Measurements from ENCODE around the gene SLC19A3. TPM values are rescaled to one million over a fixed set of nuclear protein-coding genes. Genes with fewer than 3 reads are reported as not detected.

The SLC19A3 gene
- total and polyA plus RNA-seq, 2 donors (not counting 3 experiments of a cell fraction or from before 2014, with no cell fraction given), result 0.01 TPM; not detected in 1

DNA sequence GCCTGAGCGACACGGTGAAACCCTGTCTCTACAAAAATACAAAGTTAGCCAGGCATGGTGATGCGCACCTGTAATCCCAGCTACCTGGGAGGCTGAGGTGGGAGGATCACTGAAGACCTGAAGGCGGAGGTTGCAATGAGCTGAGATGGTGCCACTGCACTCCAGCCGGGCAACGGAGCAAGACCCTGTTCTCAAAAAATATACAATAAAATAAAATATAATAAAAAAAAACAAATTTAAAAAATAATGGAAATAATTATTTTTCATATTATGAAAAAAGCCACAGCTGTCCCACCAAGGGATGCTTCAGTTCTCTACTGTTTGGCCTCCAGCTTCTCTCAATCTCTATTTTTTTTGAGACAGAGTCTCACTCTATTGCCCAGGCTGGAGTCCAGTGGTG is 10.4 kb downstream of the SLC19A3 start:
- no TSS peak for BruUV-seq (replicated peaks)
- Histone ChIP-seq H3K36me3 (ENCODE audit: control insufficient read depth in 2 of 2, extremely low read depth in 1 of 2, insufficient read depth in 2 of 2, low read length in 2 of 2) (no peaks in the 10 kb centered on the region), H4K20me1 (replicated peaks; ENCODE audit: control insufficient read depth, extremely low read depth, insufficient read depth, low read length) (no peaks in the 10 kb centered on the region), H2AFZ (ENCODE audit: low read depth, low read length) (no peak overlapping the region), H3K27me3 (ENCODE audit: control insufficient read depth in 2 of 2, insufficient read depth in 2 of 2, low read length in 2 of 2) (no peaks in the 10 kb centered on the region), H3K4me1 (ENCODE audit: control insufficient read depth, extremely low read depth, insufficient read depth, low read length) (no peaks in the 10 kb centered on the region), H3K79me2 (ENCODE audit: control insufficient read depth, insufficient read depth, low read length) (no peaks in the 10 kb centered on the region), H3K9me3 (replicated peaks; ENCODE audit: control insufficient read depth, insufficient read depth, low read length) (no peaks in the 10 kb centered on the region), H3K9ac (replicated peaks; ENCODE audit: extremely low read depth, insufficient read depth, low read length) (no peak overlapping the region), H3K4me2 (ENCODE audit: insufficient read depth, low read length) (no peak overlapping the region), H3K27ac (ENCODE audit: insufficient read depth, low read depth, low read length) (no peak overlapping the region), H3K9me1 (replicated peaks; ENCODE audit: control insufficient read depth, extremely low read depth, insufficient read depth, low read length) (no peaks in the 10 kb centered on the region), H3K4me3 (replicated peaks in 1 of 3; ENCODE audit: insufficient read depth in 1 of 3, low read depth in 1 of 3, low read length in 3 of 3) (no peak overlapping the region)
- ChIA-PET CTCF (interaction anchor here (1.6 kb wide), 1 partner anchor 10 kb away, joined by 4 read pairs; no protein-coding TSS in a partner anchor), POLR2A (no interaction called here)
- dilution Hi-C loops (cut with MboI; ENCODE audit: extremely low pct_ligation_motif_present, low sequenced_read_pairs) (no loop called here), intact Hi-C loops (cut with micrococcal nuclease) (no loop called here)
- TF ChIP-seq GATA2 (IDR thresholded peaks at IDR 0.05; ENCODE audit: insufficient read depth, insufficient read length, low read depth, low read length), result no peak
- TF ChIP-seq, protein P1, sequence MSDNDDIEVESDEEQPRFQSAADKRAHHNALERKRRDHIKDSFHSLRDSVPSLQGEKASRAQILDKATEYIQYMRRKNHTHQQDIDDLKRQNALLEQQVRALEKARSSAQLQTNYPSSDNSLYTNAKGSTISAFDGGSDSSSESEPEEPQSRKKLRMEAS (IDR thresholded peaks at IDR 0.05; ENCODE audit: insufficient read depth, insufficient read length), result no peak
- TF ChIP-seq, protein P2, sequence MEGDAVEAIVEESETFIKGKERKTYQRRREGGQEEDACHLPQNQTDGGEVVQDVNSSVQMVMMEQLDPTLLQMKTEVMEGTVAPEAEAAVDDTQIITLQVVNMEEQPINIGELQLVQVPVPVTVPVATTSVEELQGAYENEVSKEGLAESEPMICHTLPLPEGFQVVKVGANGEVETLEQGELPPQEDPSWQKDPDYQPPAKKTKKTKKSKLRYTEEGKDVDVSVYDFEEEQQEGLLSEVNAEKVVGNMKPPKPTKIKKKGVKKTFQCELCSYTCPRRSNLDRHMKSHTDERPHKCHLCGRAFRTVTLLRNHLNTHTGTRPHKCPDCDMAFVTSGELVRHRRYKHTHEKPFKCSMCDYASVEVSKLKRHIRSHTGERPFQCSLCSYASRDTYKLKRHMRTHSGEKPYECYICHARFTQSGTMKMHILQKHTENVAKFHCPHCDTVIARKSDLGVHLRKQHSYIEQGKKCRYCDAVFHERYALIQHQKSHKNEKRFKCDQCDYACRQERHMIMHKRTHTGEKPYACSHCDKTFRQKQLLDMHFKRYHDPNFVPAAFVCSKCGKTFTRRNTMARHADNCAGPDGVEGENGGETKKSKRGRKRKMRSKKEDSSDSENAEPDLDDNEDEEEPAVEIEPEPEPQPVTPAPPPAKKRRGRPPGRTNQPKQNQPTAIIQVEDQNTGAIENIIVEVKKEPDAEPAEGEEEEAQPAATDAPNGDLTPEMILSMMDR (IDR thresholded peaks at IDR 0.05; ENCODE audit: extremely low read depth in 1 of 2, insufficient read depth in 1 of 2, low read depth in 1 of 2, low read length in 2 of 2), result no peak
- TF ChIP-seq MYC (IDR thresholded peaks at IDR 0.05; ENCODE audit: low read depth, low read length), result no peak
- no peak for TF ChIP-seq POLR2AphosphoS5 (IDR thresholded peaks at IDR 0.05; ENCODE audit: insufficient read depth, low read depth, low read length)
- no peak for TF ChIP-seq FOS (IDR thresholded peaks at IDR 0.05; ENCODE audit: borderline replicate concordance, insufficient read depth, low read length)
- TF ChIP-seq EZH2 (IDR thresholded peaks at IDR 0.05; ENCODE audit: borderline replicate concordance, low read depth, low read length, severe bottlenecking), result no peak
- no peak for TF ChIP-seq POLR2A (IDR thresholded peaks at IDR 0.05; ENCODE audit: low read depth, low read length)
- TF ChIP-seq JUN (IDR thresholded peaks at IDR 0.05; ENCODE audit: borderline replicate concordance, insufficient read depth, insufficient read length, low read depth), result no peak
- no peak for FAIRE-seq
- DNase-seq (ENCODE audit: low read depth, low spot score), result no peak

Measured in endothelial cell of umbilical vein (primary cell).